ENCODE measurements around the gene LINC01488.

DNA sequence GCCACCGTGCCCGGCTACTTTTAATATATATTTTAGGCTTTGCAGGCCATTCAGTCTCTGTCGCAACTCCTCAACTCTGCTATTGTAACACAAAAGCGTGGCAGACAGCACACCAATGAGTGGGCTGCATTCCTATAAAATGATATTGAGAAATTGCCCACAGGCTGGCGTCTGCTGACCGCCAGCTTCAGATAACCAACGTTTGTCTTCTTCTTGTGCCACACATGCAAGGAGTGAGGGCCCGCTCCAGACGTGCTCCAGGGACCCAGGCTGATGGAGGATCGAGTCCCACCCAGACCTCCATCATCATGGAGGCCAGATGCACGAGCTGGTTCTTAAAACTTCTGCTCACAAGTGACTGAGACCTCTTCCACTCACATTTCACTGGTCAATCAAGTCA, 35.4 kb upstream of the LINC01488 start:
- TF ChIP-seq TCF12 (IDR thresholded peaks at IDR 0.05): no peak
- no peak for TF ChIP-seq SMC3 (IDR thresholded peaks at IDR 0.05; ENCODE audit: low read depth, low read length)
- TF ChIP-seq EP300 (IDR thresholded peaks at IDR 0.05; ENCODE audit: borderline replicate concordance in 1 of 2, low read depth in 1 of 2, low read length in 1 of 2): no peak
- TF ChIP-seq TAF1 (IDR thresholded peaks at IDR 0.05; ENCODE audit: borderline replicate concordance, low read depth, low read length): no peak
- TF ChIP-seq, protein P1, sequence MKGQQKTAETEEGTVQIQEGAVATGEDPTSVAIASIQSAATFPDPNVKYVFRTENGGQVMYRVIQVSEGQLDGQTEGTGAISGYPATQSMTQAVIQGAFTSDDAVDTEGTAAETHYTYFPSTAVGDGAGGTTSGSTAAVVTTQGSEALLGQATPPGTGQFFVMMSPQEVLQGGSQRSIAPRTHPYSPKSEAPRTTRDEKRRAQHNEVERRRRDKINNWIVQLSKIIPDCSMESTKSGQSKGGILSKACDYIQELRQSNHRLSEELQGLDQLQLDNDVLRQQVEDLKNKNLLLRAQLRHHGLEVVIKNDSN (IDR thresholded peaks at IDR 0.05; ENCODE audit: borderline replicate concordance, low read depth): no peak
- TF ChIP-seq RXRA (IDR thresholded peaks at IDR 0.05; ENCODE audit: borderline replicate concordance, low read depth): no peak
- TF ChIP-seq, protein P2, sequence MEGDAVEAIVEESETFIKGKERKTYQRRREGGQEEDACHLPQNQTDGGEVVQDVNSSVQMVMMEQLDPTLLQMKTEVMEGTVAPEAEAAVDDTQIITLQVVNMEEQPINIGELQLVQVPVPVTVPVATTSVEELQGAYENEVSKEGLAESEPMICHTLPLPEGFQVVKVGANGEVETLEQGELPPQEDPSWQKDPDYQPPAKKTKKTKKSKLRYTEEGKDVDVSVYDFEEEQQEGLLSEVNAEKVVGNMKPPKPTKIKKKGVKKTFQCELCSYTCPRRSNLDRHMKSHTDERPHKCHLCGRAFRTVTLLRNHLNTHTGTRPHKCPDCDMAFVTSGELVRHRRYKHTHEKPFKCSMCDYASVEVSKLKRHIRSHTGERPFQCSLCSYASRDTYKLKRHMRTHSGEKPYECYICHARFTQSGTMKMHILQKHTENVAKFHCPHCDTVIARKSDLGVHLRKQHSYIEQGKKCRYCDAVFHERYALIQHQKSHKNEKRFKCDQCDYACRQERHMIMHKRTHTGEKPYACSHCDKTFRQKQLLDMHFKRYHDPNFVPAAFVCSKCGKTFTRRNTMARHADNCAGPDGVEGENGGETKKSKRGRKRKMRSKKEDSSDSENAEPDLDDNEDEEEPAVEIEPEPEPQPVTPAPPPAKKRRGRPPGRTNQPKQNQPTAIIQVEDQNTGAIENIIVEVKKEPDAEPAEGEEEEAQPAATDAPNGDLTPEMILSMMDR (IDR thresholded peaks at IDR 0.05): no peak
